ENCODE results near the gene IDH2.

DNA sequence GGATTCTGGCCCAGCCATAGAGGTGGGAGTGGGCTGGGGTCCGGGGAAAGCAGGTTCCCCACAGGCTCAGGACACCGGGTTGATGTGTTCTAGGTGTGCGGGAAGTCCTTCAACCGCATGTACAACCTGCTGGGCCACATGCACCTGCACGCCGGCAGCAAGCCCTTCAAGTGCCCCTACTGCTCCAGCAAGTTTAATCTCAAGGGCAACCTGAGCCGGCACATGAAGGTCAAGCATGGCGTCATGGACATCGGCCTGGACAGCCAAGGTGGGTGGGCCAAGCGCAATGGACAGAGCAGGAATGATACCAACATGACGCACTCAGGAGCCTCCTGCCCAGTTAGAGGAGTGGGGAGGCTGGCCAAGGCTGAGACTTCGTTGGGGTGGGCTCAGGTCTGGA, 28.2 kb downstream of the IDH2 start:
- TF ChIP-seq POLR2A (IDR thresholded peaks at IDR 0.05; ENCODE audit: low read length) (no peak), GATA1 (IDR thresholded peaks at IDR 0.05; ENCODE audit: low read depth, low read length) (no peak)

All from erythroblast (primary cell).